Neuronal stem cell (in vitro differentiated cells): ENCODE data around the gene SLC6A13.
A peak's percentile ranks its signal among the peaks of the same experiment; 100 is the strongest.

Experiments used
- DNase-seq: peaks from one replicate; pipeline ENCODE4 v3.0.0-alpha.2; 2013; ENCODE audit warnings: low spot score
- H2AFZ ChIP-seq: one replicate; pipeline ENCODE4 v1.6.1; 2013; ENCODE audit warnings: mild to moderate bottlenecking, low read length, inconsistent platforms
- H2AK5ac ChIP-seq: 2 replicates; pipeline ENCODE4 v1.6.1; 2013; ENCODE audit warnings: low read depth, mild to moderate bottlenecking, inconsistent platforms, low read length, moderate library complexity, mixed read lengths
- H2BK120ac ChIP-seq: 2 replicates; pipeline ENCODE4 v1.6.1; 2013; ENCODE audit warnings: low read depth, mild to moderate bottlenecking, inconsistent platforms, low read length, moderate library complexity, mixed read lengths
- H2BK12ac ChIP-seq: one replicate; pipeline ENCODE4 v1.6.1; 2013; ENCODE audit warnings: low read length, inconsistent platforms
- H2BK15ac ChIP-seq: 2 replicates; pipeline ENCODE4 v1.6.1; 2013; ENCODE audit warnings: mild to moderate bottlenecking, low read length, inconsistent platforms, mixed read lengths
- H2BK5ac ChIP-seq: one replicate; pipeline ENCODE4 v1.6.1; 2013; ENCODE audit warnings: inconsistent platforms, mild to moderate bottlenecking, low read length, moderate library complexity
- H3K14ac ChIP-seq: one replicate; pipeline ENCODE4 v1.6.1; 2013; ENCODE audit warnings: low read length, inconsistent platforms
- H3K18ac ChIP-seq: 2 replicates; pipeline ENCODE4 v1.6.1; 2013; ENCODE audit warnings: low read length, inconsistent platforms
- H3K23ac ChIP-seq: 2 replicates; pipeline ENCODE4 v1.6.1; 2013; ENCODE audit warnings: low read depth, mild to moderate bottlenecking, mixed read lengths, low read length, inconsistent platforms; ENCODE audit not compliant: poor library complexity
- H3K27ac ChIP-seq: replicated peaks from 3 replicates; pipeline ENCODE4 v1.5.1; 2013; ENCODE audit warnings: low read length, inconsistent platforms
- H3K27me3 ChIP-seq, 3 experiments: 2 replicates each; pipeline ENCODE4 v1.6.1; 2013; ENCODE audit warnings: low read length in 3 of 3, mild to moderate bottlenecking in 2 of 3, inconsistent platforms in 1 of 3, low read depth in 1 of 3, mixed read lengths in 1 of 3, moderate library complexity in 1 of 3; ENCODE audit not compliant: control insufficient read depth in 3 of 3, insufficient read depth in 3 of 3
- H3K36me3 ChIP-seq, 2 donors: replicated peaks in 1 of 2; 2 replicates each; pipeline ENCODE4 v1.6.1; 2013; ENCODE audit warnings: low read length in 2 of 2; ENCODE audit not compliant: control insufficient read depth in 2 of 2, insufficient read depth in 2 of 2
- H3K4ac ChIP-seq: 2 replicates; pipeline ENCODE4 v1.6.1; 2013; ENCODE audit warnings: inconsistent platforms, mild to moderate bottlenecking, low read length, moderate library complexity
- H3K4me1 ChIP-seq, 2 donors: 1 replicate in 1 of 2; 2 replicates in 1 of 2; pipeline ENCODE4 v1.6.1; 2013; ENCODE audit warnings: low read length in 2 of 2, low read depth in 1 of 2; ENCODE audit not compliant: control insufficient read depth in 2 of 2, insufficient read depth in 1 of 2
- H3K4me2 ChIP-seq: one replicate; pipeline ENCODE4 v1.6.1; 2013; ENCODE audit warnings: mild to moderate bottlenecking, low read length, inconsistent platforms; ENCODE audit not compliant: insufficient read depth, poor library complexity, severe bottlenecking
- H3K4me3 ChIP-seq, 2 donors: 2 replicates each; pipeline ENCODE4 v1.5.1; 2013; ENCODE audit warnings: low read length in 2 of 2, mild to moderate bottlenecking in 2 of 2, inconsistent platforms in 1 of 2, moderate library complexity in 1 of 2
- H3K79me1 ChIP-seq: one replicate; pipeline ENCODE4 v1.6.1; 2013; ENCODE audit warnings: low read depth, mild to moderate bottlenecking, inconsistent platforms, low read length, moderate library complexity
- H3K9ac ChIP-seq: one replicate; pipeline ENCODE4 v1.6.1; 2013; ENCODE audit warnings: mild to moderate bottlenecking, low read depth, low read length, inconsistent platforms; ENCODE audit not compliant: poor library complexity
- H3K9me3 ChIP-seq, 2 donors: replicated peaks in 1 of 2; 2 replicates each; pipeline versions ENCODE3 to v1.6.1; 2013; ENCODE audit warnings: low read length in 2 of 2, mild to moderate bottlenecking in 2 of 2, inconsistent platforms in 1 of 2, low read depth in 1 of 2, mixed read lengths in 1 of 2, moderate library complexity in 1 of 2; ENCODE audit not compliant: control insufficient read depth in 2 of 2, insufficient read depth in 1 of 2
- H4K8ac ChIP-seq: one replicate; pipeline ENCODE4 v1.6.1; 2013; ENCODE audit warnings: low read depth, mild to moderate bottlenecking, inconsistent platforms, low read length, moderate library complexity
- H4K91ac ChIP-seq: one replicate; pipeline ENCODE4 v1.6.1; 2013; ENCODE audit warnings: low read length, low read depth, mild to moderate bottlenecking, inconsistent platforms; ENCODE audit not compliant: poor library complexity
- WGBS, 2 donors: extraction: QIAGEN DNeasy Blood & Tissue Kit; methylation state at CpG; one replicate each; pipeline ENCODE4 v1.1.7; 2013; ENCODE audit warnings: missing lambda C conversion rate in 2 of 2, mixed read lengths in 1 of 2; ENCODE audit not compliant: insufficient read length in 2 of 2, insufficient replicate concordance in 1 of 2; ENCODE audit errors: extremely low coverage in 2 of 2; 5-methylcytosine and 5-hydroxymethylcytosine counted together

Gene SLC6A13

GRCh38 chr12:227286-227915 is 35.2 kb downstream of the SLC6A13 start:
- H3K27ac ChIP-seq = no peak overlapping the region
- H2BK120ac ChIP-seq = no peak overlapping the region
- H2BK12ac ChIP-seq = no peak overlapping the region
- no peak overlapping the region for H2BK5ac ChIP-seq
- no peak overlapping the region for H3K4ac ChIP-seq
- no peaks in the 10 kb centered on the region for H3K79me1 ChIP-seq
- H3K4me1 ChIP-seq = peaks cover 3 to 12% of the 10 kb centered on the region in 2 donors
- WGBS, 2 donors = no CpG with 5 or more reads among the region's 7 CpGs
- H3K14ac ChIP-seq = no peak overlapping the region
- no peak overlapping the region for H4K8ac ChIP-seq
- peak overlapping the region; percentile 31 for H2AK5ac ChIP-seq
- no peak overlapping the region for H2AFZ ChIP-seq
- no peak for DNase-seq
- H3K36me3 ChIP-seq = no peaks in the 10 kb centered on the region
- no peak overlapping the region for H3K4me2 ChIP-seq
- H3K9me3 ChIP-seq = no peaks in the 10 kb centered on the region
- H3K9ac ChIP-seq = no peak overlapping the region
- peak overlapping the region; percentile 12 for H2BK15ac ChIP-seq
- H3K4me3 ChIP-seq = no peak overlapping the region
- H3K23ac ChIP-seq = no peak overlapping the region
- peaks cover 0 to 81% (median 0%) of the 10 kb centered on the region in 3 experiments for H3K27me3 ChIP-seq
- H4K91ac ChIP-seq = no peak overlapping the region
- H3K18ac ChIP-seq = no peak overlapping the region

DNA sequence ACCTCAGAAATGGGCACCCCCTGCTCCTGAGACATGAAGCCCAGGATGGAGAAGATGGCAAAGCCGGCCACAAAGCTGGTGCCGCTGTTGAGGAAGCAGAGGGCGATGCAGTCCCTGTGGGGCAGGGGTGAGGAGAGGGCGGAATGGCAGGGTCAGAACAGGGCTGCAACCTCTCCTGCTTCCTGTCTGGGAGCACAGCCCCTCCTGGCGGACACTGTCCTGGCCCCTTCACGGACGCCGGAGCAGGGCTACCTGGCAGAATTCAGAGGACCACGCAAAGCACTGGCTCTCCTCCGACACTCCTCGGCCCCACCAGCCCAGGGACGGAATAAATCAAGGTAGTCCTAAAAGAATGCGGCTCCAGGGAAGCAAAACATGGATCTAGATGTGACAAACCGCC is 36.2 kb downstream of the SLC6A13 start:
- Histone ChIP-seq H3K4me1 (peaks cover 3 to 11% of the 10 kb centered on the region in 2 donors), H3K27ac (no peak overlapping the region), H4K8ac (no peak overlapping the region), H2BK5ac (no peak overlapping the region), H4K91ac (no peak overlapping the region), H3K14ac (peak overlapping the region; percentile 10), H3K4ac (no peak overlapping the region), H3K18ac (peak overlapping the region; percentile 25), H3K27me3 (peaks cover 0 to 79% (median 0%) of the 10 kb centered on the region in 3 experiments), H2AK5ac (no peak overlapping the region), H3K36me3 (no peaks in the 10 kb centered on the region), H3K4me2 (no peak overlapping the region), H3K9ac (no peak overlapping the region), H2BK15ac (no peak overlapping the region), H3K23ac (peak overlapping the region; percentile 8), H2BK120ac (no peak overlapping the region), H3K9me3 (peaks cover 0 to 1% of the 10 kb centered on the region in 2 donors), H3K79me1 (no peaks in the 10 kb centered on the region), H2AFZ (no peak overlapping the region), H3K4me3 (no peak overlapping the region), H2BK12ac (no peak overlapping the region)
- WGBS, 2 donors = no CpG with 5 or more reads among the region's 14 CpGs
- DNase-seq = no peak

DNA sequence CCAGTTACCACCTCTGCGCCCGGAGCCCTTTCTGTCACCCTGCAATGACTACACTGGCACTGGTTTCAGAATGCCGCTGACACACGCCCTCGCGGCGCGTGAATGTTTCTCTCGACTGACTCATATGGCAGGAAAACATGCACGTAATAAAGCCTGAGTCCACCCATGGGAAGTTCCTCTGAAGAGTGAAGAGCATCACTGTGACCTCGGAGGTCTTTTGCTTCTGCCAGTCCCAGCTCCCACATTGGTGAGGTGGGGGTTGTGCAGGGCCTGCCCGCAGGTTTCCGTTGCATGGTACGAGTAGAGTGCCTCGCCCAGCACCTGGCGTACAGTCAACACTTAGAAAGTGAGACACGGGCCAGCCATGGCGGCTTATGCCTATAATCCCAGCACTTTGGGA is 37.6 kb downstream of the SLC6A13 start:
- WGBS, 2 donors = no CpG with 5 or more reads among the region's 18 CpGs
- DNase-seq = no peak
- H3K27me3 ChIP-seq = peaks cover 0 to 74% (median 0%) of the 10 kb centered on the region in 3 experiments

DNA sequence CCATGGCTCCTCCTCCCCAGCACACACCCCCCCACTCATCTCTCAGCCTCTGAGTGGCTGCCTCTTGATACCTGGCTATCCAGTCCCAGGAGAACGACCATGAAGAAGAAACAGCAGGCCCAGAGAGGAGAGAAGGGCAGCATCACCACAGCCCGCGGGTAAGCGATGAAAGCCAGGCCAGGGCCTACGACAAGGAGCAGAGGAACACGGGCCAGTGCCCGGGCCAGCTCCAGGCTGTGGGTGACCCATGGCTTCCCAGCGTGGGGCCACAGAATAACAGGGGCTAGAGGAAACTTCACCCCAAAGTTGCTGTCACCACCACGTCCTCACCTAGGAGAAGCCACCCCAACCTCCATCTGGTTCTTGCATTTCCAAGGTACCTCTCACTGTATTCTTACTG is 38.3 kb downstream of the SLC6A13 start:
- no peak overlapping the region for H3K23ac ChIP-seq
- no peak overlapping the region for H2BK120ac ChIP-seq
- no peak overlapping the region for H2AK5ac ChIP-seq
- H3K9me3 ChIP-seq = peaks cover 0 to 1% of the 10 kb centered on the region in 2 donors
- no peak overlapping the region for H3K14ac ChIP-seq
- H2BK15ac ChIP-seq = no peak overlapping the region
- no peaks in the 10 kb centered on the region for H3K79me1 ChIP-seq
- H2BK5ac ChIP-seq = peak overlapping the region; percentile 26
- no peak overlapping the region for H3K4me3 ChIP-seq
- H3K27me3 ChIP-seq = peaks cover 0 to 67% (median 0%) of the 10 kb centered on the region in 3 experiments
- peak overlapping the region; percentile 26 for H3K9ac ChIP-seq
- peaks cover 0 to 11% of the 10 kb centered on the region in 2 donors for H3K4me1 ChIP-seq
- no peak overlapping the region for H3K4me2 ChIP-seq
- no peak overlapping the region for H4K8ac ChIP-seq
- H2BK12ac ChIP-seq = no peak overlapping the region
- H3K36me3 ChIP-seq = no peaks in the 10 kb centered on the region
- WGBS, 2 donors = no CpG with 5 or more reads among the region's 9 CpGs
- H3K18ac ChIP-seq = peak overlapping the region; percentile 26
- DNase-seq = no peak
- H2AFZ ChIP-seq = no peak overlapping the region
- H4K91ac ChIP-seq = no peak overlapping the region
- H3K4ac ChIP-seq = no peak overlapping the region
- no peak overlapping the region for H3K27ac ChIP-seq

More for the DNA sequence above, 37.6 kb downstream of the SLC6A13 start:
- Histone ChIP-seq H3K9ac (no peak overlapping the region), H2BK120ac (no peak overlapping the region), H3K14ac (no peak overlapping the region), H3K79me1 (no peaks in the 10 kb centered on the region), H3K4me3 (no peak overlapping the region), H3K4ac (no peak overlapping the region), H3K18ac (no peak overlapping the region), H2AK5ac (no peak overlapping the region), H2BK15ac (no peak overlapping the region), H3K23ac (no peak overlapping the region), H3K27ac (no peak overlapping the region), H3K36me3 (no peaks in the 10 kb centered on the region), H2BK5ac (no peak overlapping the region), H2AFZ (no peak overlapping the region), H2BK12ac (no peak overlapping the region), H4K91ac (no peak overlapping the region), H3K4me2 (no peak overlapping the region), H3K9me3 (peaks cover 0 to 1% of the 10 kb centered on the region in 2 donors), H3K4me1 (peaks cover 3 to 15% of the 10 kb centered on the region in 2 donors), H4K8ac (no peak overlapping the region)
